Hematopoietic multipotent progenitor cell treated with erythropoietin and hydrocortisone succinate and interleukin-3 and kit ligand, for 8 days (in vitro differentiated cells): ENCODE results near the gene UBE2S.
"Not testable (repeated sequence)": the region's sequence is repeated elsewhere in the genome, so short reads cannot be mapped to it uniquely, and the experiment has no call there.

Experiments used
- DNase-seq: peaks from one replicate; pipeline ENCODE4 v3.0.0-alpha.2; 2015

The UBE2S gene

DNA sequence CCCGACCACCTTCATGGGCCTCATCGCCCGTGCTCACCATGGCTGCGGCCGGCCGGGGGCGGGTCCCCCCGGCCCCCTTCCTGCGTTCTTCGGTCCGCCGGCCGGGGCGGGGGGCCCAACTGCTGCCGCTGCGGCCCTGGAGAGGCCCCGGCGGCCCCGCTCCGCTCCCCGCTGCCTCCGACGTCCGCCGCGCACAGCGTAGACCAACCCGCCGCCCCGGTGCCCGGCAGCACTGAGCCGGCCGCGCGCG, at the start of gene UBE2S:
UBE2S (minus strand) TSS at position 239 of the 250 bp plus-strand sequence; CDS start at position 40, 199 bp downstream.
- not testable (repeated sequence) for DNase-seq

GRCh38 chr19:55456347-55456746, 48.8 kb upstream of the UBE2S start:
- DNase-seq = no peak

GRCh38 chr19:55455576-55456235, 48.1 kb upstream of the UBE2S start:
- DNase-seq = no peak

GRCh38 chr19:55454787-55455243, 47.2 kb upstream of the UBE2S start:
- peak; percentile 72 for DNase-seq

DNA sequence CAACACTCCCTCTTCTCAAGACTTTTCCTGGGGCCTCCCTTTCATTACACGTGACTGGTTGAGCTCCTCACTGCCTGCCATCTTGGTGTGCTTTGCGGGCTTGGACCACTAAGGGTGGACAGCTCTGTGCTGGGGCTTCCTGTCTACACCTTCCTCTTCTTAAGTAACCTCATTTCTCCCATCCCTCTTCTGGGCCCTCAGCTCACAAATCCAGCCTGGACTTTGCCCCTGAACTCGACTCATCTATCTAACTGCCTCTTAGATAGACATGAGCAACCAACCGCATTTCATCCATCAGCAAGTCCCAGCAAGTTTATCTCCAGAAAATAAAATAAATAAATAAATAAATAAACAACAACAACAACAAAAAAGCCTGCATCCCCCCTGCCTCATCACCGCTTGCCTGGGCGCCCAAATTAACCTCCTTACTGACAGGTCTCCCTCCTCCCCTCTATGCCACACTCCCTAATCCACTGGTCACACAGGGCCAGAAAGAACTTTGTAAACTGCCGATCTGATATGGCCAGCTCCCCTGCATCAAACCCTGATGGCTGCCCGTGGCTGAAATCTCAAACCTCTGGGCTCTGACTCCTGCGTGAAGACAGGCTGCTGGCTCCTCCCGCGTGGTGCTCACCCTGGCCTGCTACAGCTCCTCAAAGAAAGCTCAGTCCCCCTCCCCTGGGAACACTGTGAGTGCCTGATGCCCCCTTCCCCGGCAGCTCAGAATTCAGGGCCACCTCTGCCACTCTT, 46.1 kb upstream of the UBE2S start:
- DNase-seq = no peak

DNA sequence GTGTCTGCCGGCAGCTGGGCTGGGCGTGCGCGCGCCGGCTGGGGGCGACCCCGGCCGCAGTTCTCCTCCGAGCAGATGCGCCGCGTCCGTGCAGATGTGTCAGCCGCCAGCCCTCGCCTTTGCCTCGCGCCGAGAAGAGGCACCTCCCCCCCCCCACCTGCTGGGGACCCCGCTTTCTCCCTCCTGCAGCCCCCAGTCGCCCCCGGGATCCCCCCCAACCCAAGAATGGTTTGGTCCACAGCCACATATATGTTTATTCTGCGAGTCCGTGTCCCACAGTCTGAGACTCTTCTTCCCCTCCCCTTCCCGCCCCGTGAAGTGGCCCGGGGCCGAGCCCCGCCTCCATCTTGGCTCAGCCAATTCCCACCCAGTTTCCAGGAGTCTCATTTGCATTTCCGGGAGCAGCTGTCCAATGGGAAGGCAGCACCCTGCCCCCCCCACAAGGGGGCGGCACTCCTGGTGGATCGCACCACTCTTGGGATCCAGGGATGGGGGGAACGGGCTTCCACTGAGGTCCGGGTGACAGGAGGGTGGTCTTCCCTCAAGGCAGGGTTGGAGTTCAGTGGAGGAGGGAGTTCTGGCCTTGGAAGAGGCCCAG, 45.3 kb upstream of the UBE2S start:
- peak; percentile 94 for DNase-seq

GRCh38 chr19:55451965-55452748, 44.6 kb upstream of the UBE2S start:
- peak; percentile 28 for DNase-seq

DNA sequence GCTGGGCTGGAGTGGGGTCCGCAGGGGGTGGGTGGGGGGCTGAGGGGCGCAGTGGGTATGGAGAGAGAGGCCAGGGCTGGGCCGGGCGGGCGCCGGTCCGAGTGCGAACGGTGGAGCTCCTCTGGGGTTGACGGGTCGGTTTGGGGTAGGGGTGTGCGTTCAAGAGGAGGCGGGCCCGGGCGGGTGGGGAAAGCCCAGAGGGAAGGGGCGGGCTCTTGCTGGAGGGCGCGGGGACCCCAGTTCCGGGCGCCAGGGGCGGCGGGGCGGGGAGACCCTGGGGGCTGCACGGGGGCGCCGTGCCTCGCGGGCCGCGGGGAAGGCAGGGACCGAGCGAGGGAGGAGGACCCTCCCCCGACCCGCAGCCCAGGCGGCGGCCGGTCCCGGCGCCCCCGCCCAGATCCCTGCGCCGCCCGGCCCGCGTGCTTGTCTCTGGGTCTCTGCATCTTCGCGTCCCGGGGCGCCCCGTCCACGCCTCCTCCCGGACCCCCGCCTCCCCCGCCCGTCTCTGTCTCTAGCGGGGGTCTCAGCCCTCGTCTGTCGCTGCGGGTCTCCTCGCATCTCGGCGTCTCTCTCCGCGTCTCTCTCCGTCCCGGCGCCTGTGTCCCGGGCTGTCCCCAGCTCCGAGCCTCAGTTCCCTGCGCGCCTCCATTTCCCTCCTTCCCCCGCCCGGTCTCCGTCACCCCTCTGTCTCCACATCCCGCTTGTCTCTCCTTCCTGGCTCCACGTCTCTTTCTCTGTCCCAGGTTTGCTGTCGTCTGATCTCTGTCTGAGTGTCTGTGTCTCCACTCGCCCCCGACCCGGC, 43.8 kb upstream of the UBE2S start:
- DNase-seq = no peak

- no peak for DNase-seq
Measured at GRCh38 chr19:55449469-55449868, 41.9 kb upstream of the UBE2S start.

- DNase-seq = not testable (repeated sequence)
Measured at GRCh38 chr19:55448175-55448490, 40.5 kb upstream of the UBE2S start.

DNA sequence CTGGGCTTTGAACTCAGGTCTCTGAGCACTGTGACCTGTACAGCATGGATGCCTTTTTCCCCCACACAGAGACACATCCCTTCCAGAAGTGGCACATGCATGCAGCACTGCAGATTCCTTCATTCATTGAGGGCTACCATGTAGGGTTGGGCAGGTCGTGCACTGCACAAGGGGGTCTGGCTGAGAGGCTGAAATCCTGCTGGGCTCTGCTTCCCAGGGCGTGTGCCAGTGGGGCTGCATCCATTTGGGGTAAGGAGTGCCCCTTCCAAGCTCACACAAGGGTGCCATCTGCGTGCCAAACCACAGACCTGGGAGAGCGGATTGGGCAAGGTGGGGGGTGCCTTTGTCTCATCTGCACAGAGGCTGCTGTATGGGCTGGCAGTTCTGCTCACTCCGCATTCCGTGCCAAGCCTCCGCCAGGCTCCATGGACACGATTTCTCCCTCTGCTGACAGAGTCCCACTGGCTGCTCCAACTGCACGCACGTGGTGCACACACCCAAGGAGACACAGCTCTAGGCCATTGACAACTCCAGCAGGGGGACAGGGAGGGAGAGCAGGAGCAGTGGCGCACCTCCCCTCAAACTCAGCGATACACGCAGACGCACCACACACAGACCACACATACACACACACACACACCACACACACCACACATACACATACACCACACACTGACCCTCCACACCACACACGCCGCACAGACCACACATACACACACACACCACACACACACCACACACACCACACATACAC, 40.0 kb upstream of the UBE2S start:
- peak; percentile 91 for DNase-seq

GRCh38 chr19:55446060-55446459, 38.5 kb upstream of the UBE2S start:
- DNase-seq = no peak

DNA sequence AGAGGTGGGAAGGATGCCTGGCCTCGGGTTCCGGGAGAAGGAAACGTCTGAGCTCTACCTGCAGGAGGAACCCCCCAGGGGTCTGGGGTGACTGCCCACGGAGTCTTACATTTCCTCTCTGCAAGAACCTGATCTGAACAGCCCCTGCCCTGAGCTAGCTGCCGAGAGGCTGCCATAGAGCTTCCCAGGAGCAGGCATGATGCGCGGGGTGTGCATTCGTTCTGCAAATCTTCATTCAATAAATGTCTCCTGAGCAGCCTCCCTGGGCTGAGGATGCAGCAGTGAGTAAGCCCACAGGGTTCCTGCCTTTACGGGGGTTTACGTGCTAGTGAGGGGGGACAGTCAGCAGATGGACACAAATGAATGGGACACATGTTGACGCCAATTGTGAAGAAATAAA, 37.1 kb upstream of the UBE2S start:
- DNase-seq = no peak

GRCh38 chr19:55443824-55444480, 36.4 kb upstream of the UBE2S start:
- peak; percentile 99 for DNase-seq

DNA sequence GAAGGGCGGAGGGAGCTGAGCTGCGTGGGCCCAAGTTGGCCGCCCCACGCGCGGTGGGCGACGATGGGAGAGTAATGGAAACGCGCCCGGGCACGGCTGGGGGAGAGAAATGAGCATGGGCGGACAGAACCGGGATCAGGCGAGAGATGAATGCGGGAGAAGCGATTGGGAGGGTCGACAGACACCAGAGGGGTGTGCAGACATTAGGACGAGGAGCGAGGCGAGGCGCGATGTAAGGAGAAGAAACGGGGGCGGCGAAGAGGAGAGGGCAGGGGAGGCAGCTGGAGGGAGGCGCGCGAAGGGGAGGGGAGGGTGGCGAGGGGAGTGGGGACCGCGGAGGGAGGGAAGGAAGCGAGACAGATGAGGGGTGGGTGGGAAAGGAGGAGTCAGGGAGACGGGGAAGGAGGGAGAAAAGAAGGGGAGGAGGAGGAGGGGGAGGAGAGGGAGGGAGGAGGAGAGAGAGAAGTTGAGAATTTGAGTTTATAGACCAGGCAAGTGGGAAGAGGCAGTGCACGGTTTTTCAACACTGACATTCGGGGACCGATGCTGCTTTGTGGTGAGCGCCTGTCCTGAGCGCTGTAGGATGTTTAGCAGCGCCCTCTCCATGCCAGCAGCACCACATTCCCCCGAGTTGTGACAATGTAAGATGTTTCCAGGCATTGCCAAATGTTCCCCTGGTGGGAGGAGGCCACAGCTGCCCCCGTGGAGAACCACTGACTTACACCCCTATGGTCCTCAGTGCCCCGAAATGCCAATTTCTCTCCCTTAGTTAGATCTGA, 35.6 kb upstream of the UBE2S start, which contains the start of gene SHISA7:
SHISA7 (minus strand) TSS at position 256 of the 779 bp plus-strand sequence. CDS start 437 bp downstream, outside the sequence.
- no peak for DNase-seq

- peak; percentile 50 for DNase-seq
Measured at GRCh38 chr19:55442372-55442961, 34.9 kb upstream of the UBE2S start.

GRCh38 chr19:55441692-55442321, 34.2 kb upstream of the UBE2S start:
- DNase-seq = peak; percentile 68

GRCh38 chr19:55441319-55441691, 33.7 kb upstream of the UBE2S start:
- DNase-seq = no peak

DNA sequence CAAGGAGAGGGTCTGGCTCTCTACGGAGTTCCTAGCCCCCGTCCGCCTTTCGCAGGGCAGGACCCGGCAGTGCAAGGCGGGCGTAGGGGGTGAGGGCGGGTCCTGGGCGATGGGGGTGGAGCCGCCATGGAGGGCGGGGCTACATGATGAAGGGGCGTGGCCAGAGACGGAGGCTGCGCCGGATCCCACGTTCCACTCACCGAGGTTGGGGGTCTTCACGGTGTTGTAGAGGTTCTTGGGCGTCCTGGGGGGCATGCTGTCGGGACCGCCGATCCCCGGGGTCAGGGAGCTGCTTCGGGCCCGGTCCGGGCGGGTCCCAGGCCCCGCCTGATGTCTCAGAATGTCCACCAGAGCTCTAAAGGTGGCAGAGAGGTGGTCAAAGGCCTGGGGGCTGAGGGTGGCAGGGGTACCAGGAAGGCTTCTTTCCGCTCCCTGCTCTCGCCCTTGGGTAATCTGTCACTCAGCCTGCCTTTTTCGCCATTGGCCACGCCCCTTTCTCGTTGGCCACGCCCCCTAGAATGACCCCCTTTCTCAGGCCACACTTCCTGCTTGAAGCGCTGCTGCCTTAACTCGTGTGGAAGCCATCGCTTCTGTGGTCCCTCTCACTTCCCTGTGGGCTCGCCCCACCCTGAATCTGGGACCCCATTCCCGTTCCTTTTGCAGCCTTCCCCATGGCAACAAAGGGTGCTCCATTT, 33.0 kb upstream of the UBE2S start:
- DNase-seq = peak; percentile 70
